HFF-Myc (cell line): ENCODE data around the gene HLA-DOB.
A peak's percentile ranks its signal among the peaks of the same experiment; 100 is the strongest.

ENCODE experiments used
- DNase-seq: peaks from one replicate; pipeline ENCODE4 v3.0.0-alpha.2; 2011; ENCODE audit warnings: low read depth; ENCODE audit errors: extremely low read depth
- H3K4me3 ChIP-seq: replicated peaks from 2 replicates; pipeline ENCODE4 v1.5.1; 2011; ENCODE audit warnings: low read depth, mild to moderate bottlenecking, control low read depth, low read length
- CTCF ChIP-seq: IDR thresholded peaks from 2 replicates; pipeline ENCODE4 v1.5.1; 2012; ENCODE audit warnings: mild to moderate bottlenecking, low read depth, low read length, control low read depth; ENCODE audit errors: missing control alignments

HLA-DOB gene

GRCh38 chr6:32838114-32838958, 21.5 kb upstream of the HLA-DOB start, which contains the start of gene TAP2:
TSS of gene TAP2 (minus strand) at chr6:32838739. CDS start at chr6:32838233, 506 bp downstream.
- H3K4me3 ChIP-seq: peak within 1 kb of the TSS; percentile 73
- TF ChIP-seq CTCF: peak; percentile 88
- DNase-seq: peak; percentile 72

GRCh38 chr6:32837651-32838113, 20.9 kb upstream of the HLA-DOB start:
- DNase-seq: no peak

GRCh38 chr6:32836873-32837272, 20.1 kb upstream of the HLA-DOB start:
- no peak for TF ChIP-seq CTCF
- peak overlapping the region; percentile 73 for H3K4me3 ChIP-seq
- no peak for DNase-seq

More at GRCh38 chr6:32837651-32838113, 20.9 kb upstream of the HLA-DOB start:
- peak overlapping the region; percentile 73 for H3K4me3 ChIP-seq
- no peak for TF ChIP-seq CTCF

- no peak for DNase-seq
- TF ChIP-seq CTCF: no peak
- no peak overlapping the region for H3K4me3 ChIP-seq
These were observed 18.5 kb upstream of the HLA-DOB start for GRCh38 chr6:32835167-32835893.

- no peak overlapping the region for H3K4me3 ChIP-seq
- TF ChIP-seq CTCF: no peak
- no peak for DNase-seq
These were observed 16.9 kb upstream of the HLA-DOB start for GRCh38 chr6:32833664-32834063.

GRCh38 chr6:32832535-32832934, 15.7 kb upstream of the HLA-DOB start:
- no peak for TF ChIP-seq CTCF
- no peak overlapping the region for H3K4me3 ChIP-seq
- no peak for DNase-seq
